ENCODE results near the gene THEM4. TPM values are rescaled to one million over a fixed set of nuclear protein-coding genes. Genes with fewer than 3 reads are reported as not detected.

THEM4 gene
- total RNA-seq, 1 donor from 2014 or later, result 9.0 TPM

DNA sequence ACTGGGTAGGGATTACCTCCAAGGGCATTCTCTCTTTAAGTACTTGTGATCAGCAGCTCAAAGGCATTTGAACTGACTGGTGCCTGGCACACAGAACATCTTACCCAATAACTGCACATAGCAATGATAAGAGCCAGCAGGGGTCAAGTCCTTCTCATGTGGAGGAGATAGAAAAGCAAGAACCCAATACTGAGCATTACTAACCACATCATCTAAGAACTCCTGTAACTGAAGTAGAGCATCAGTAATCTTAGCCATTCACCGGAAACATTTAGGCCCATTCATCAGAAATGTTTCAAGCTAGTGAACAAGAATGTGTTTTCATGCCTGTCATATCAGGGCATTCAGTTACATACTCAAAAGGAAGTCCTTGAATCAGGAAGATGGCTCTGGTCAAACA, 33.6 kb upstream of the THEM4 start:
- H3K27ac Mint-ChIP-seq (ENCODE audit: unreplicated experiment), result no peak overlapping the region
- DNase-seq (ENCODE audit: low spot score), result no peak
- no peaks in the 10 kb centered on the region for H3K36me3 Mint-ChIP-seq (ENCODE audit: low read depth, unreplicated experiment)
- no peak overlapping the region for H3K4me3 Mint-ChIP-seq (ENCODE audit: unreplicated experiment)
- no peaks in the 10 kb centered on the region for H3K4me1 Mint-ChIP-seq (ENCODE audit: unreplicated experiment)
- H3K9me3 Mint-ChIP-seq (ENCODE audit: unreplicated experiment), result no peaks in the 10 kb centered on the region
- TF ChIP-seq, protein P1, sequence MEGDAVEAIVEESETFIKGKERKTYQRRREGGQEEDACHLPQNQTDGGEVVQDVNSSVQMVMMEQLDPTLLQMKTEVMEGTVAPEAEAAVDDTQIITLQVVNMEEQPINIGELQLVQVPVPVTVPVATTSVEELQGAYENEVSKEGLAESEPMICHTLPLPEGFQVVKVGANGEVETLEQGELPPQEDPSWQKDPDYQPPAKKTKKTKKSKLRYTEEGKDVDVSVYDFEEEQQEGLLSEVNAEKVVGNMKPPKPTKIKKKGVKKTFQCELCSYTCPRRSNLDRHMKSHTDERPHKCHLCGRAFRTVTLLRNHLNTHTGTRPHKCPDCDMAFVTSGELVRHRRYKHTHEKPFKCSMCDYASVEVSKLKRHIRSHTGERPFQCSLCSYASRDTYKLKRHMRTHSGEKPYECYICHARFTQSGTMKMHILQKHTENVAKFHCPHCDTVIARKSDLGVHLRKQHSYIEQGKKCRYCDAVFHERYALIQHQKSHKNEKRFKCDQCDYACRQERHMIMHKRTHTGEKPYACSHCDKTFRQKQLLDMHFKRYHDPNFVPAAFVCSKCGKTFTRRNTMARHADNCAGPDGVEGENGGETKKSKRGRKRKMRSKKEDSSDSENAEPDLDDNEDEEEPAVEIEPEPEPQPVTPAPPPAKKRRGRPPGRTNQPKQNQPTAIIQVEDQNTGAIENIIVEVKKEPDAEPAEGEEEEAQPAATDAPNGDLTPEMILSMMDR (IDR thresholded peaks at IDR 0.05; ENCODE audit: unreplicated experiment), result no peak
- H3K27me3 Mint-ChIP-seq (ENCODE audit: unreplicated experiment), result peaks cover 3% of the 10 kb centered on the region

DNA sequence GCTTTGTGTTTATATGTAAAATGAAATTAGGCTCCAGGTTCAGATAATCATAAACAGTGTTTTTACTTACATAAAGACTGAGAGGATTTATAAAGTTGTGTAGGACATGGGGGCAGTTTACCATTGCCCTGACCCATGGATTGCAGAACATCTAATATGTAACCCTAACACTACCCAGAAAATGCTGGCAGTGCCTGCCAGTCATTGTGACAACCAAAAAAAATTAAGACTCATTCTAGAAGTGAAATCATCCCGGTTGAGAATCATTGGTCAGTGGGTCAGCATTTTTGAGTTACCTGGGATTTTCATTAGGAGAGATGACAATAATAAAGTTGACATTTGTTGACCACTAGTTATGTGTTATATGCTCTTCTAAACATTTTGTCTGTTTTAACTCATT, 31.2 kb upstream of the THEM4 start:
- Mint-ChIP-seq H3K27ac (ENCODE audit: unreplicated experiment) (no peak overlapping the region), H3K4me1 (ENCODE audit: unreplicated experiment) (peaks cover 6% of the 10 kb centered on the region), H3K9me3 (ENCODE audit: unreplicated experiment) (no peaks in the 10 kb centered on the region), H3K36me3 (ENCODE audit: low read depth, unreplicated experiment) (no peaks in the 10 kb centered on the region), H3K27me3 (ENCODE audit: unreplicated experiment) (peaks cover 3% of the 10 kb centered on the region), H3K4me3 (ENCODE audit: unreplicated experiment) (no peak overlapping the region)
- no peak for DNase-seq (ENCODE audit: low spot score)
- TF ChIP-seq, protein P1 (IDR thresholded peaks at IDR 0.05; ENCODE audit: unreplicated experiment), result no peak

DNA sequence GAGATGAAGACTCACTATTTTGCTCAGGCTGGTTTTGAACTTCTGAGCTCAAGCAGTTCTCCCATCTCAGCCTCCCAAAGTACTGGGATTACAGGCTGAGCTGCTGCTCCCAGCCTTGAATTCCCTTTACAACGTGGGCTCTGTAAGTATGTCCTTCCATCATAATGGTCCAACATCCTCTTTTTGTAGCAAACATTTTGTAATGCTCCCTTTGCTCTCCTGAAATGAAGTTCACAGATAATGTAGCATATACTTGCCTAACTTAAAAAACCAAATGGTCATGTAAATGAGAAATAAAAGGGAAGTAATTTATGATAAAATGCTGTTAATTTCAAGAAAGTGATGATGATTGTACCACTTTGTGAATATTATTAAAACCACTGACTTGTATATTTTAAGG, 30.5 kb upstream of the THEM4 start:
- no peak overlapping the region for H3K27ac Mint-ChIP-seq (ENCODE audit: unreplicated experiment)
- H3K4me3 Mint-ChIP-seq (ENCODE audit: unreplicated experiment), result no peak overlapping the region
- TF ChIP-seq, protein P1 (IDR thresholded peaks at IDR 0.05; ENCODE audit: unreplicated experiment), result no peak
- no peaks in the 10 kb centered on the region for H3K36me3 Mint-ChIP-seq (ENCODE audit: low read depth, unreplicated experiment)
- peaks cover 13% of the 10 kb centered on the region for H3K4me1 Mint-ChIP-seq (ENCODE audit: unreplicated experiment)
- H3K27me3 Mint-ChIP-seq (ENCODE audit: unreplicated experiment), result peaks cover 3% of the 10 kb centered on the region
- H3K9me3 Mint-ChIP-seq (ENCODE audit: unreplicated experiment), result no peaks in the 10 kb centered on the region
- no peak for DNase-seq (ENCODE audit: low spot score)

DNA sequence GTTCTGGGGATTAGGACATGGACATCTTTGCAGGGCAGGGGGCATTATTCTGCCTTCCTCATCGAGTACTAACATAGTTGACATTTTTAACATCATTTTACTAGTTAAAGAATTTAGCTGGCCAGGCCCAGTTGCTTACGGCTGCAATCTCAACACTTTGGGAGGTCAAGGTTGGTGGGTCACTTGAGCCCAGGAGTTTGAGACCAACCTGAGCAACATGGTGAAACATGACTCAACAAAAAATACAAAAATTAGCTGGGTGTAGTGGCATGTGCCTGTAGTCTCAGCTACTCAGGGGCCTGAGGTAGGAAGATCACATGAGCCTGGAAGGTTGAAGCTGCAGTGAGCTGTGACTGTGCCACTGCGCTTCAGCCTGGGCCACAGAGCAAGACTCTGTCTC, 29.8 kb upstream of the THEM4 start:
- Mint-ChIP-seq H3K9me3 (ENCODE audit: unreplicated experiment) (no peaks in the 10 kb centered on the region), H3K27ac (ENCODE audit: unreplicated experiment) (no peak overlapping the region), H3K36me3 (ENCODE audit: low read depth, unreplicated experiment) (no peaks in the 10 kb centered on the region), H3K4me1 (ENCODE audit: unreplicated experiment) (peaks cover 14% of the 10 kb centered on the region), H3K4me3 (ENCODE audit: unreplicated experiment) (no peak overlapping the region), H3K27me3 (ENCODE audit: unreplicated experiment) (peaks cover 3% of the 10 kb centered on the region)
- TF ChIP-seq, protein P1 (IDR thresholded peaks at IDR 0.05; ENCODE audit: unreplicated experiment), result no peak
- DNase-seq (ENCODE audit: low spot score), result no peak

DNA sequence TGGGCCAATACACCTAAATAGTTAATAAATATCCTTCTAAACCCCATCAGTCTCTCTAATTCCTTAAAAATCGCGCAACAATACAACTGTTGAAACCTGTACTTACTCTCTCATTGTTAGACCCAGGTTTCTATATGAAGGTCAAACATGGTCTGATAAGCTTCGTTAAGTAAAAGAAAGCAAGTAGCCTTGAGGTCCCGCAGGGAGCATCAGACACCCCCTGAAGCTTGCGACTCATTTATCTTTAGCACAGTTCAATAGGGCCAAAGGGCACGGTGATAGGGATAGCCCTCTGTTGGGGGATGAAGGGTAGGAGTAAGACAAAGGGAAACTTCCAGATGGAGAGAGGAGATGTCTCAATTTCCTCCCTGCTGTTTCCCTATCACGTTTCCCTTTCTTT, 27.3 kb upstream of the THEM4 start:
- TF ChIP-seq, protein P1 (IDR thresholded peaks at IDR 0.05; ENCODE audit: unreplicated experiment), result no peak
- H3K27me3 Mint-ChIP-seq (ENCODE audit: unreplicated experiment), result peaks cover 3% of the 10 kb centered on the region
- H3K9me3 Mint-ChIP-seq (ENCODE audit: unreplicated experiment), result no peaks in the 10 kb centered on the region
- H3K36me3 Mint-ChIP-seq (ENCODE audit: low read depth, unreplicated experiment), result no peaks in the 10 kb centered on the region
- no peak overlapping the region for H3K4me3 Mint-ChIP-seq (ENCODE audit: unreplicated experiment)
- no peak overlapping the region for H3K27ac Mint-ChIP-seq (ENCODE audit: unreplicated experiment)
- H3K4me1 Mint-ChIP-seq (ENCODE audit: unreplicated experiment), result peaks cover 14% of the 10 kb centered on the region
- no peak for DNase-seq (ENCODE audit: low spot score)
